Tibial nerve (tissue), 4 donors: ENCODE results near the gene PODXL2. TPM values are rescaled to one million over a fixed set of nuclear protein-coding genes. Genes with fewer than 3 reads are reported as not detected.
A peak's percentile ranks its signal among the peaks of the same experiment; 100 is the strongest.

Experiments
- DNase-seq, 2 donors: peaks; one replicate each; pipeline ENCODE4 v3.0.0-alpha.2; 2019; ENCODE audit warnings: low spot score in 2 of 2
- H3K27ac ChIP-seq, 4 donors: fragments of 200-600 bp; sonication (generic) in 3 of 4; one replicate each; pipeline ENCODE4 v1.5.1; 2017 to 2019; ENCODE audit warnings: mild to moderate bottlenecking in 1 of 4
- H3K27me3 ChIP-seq, 2 donors: fragments of 200-600 bp; sonication (generic) in 1 of 2; one replicate each; pipeline versions ENCODE4 v1.5.1 to v1.6.0; 2017 to 2019
- H3K36me3 ChIP-seq, 3 donors: fragments of 200-600 bp; sonication (generic); one replicate each; pipeline ENCODE4 v1.5.1; 2018 to 2019
- H3K4me1 ChIP-seq, 4 donors: fragments of 200-600 bp; sonication (generic) in 3 of 4; one replicate each; pipeline ENCODE4 v1.5.1; 2017 to 2019
- H3K4me3 ChIP-seq, 4 donors: fragments of 200-600 bp; sonication (generic) in 3 of 4; one replicate each; pipeline ENCODE4 v1.5.1; 2017 to 2019; ENCODE audit warnings: mild to moderate bottlenecking in 1 of 4, moderate library complexity in 1 of 4
- H3K9me3 ChIP-seq, 4 donors: fragments of 200-600 bp; sonication (generic) in 3 of 4; one replicate each; pipeline ENCODE4 v1.5.1; 2017 to 2019
- CTCF ChIP-seq, 5 experiments: fragments of 200-600 bp in 3 of 5; fragments of 450-650 bp in 2 of 5; sonication (generic) in 3 of 5; IDR thresholded peaks; one replicate each; pipeline ENCODE4 v1.5.1; 2016 to 2019; ENCODE audit warnings: antibody characterized with exemption in 5 of 5, mild to moderate bottlenecking in 3 of 5, moderate library complexity in 2 of 5
- EP300 ChIP-seq, 2 donors: sonication (generic); formaldehyde crosslinking; IDR thresholded peaks; one replicate each; pipeline ENCODE4 v1.6.1; 2017; ENCODE audit warnings: antibody characterized with exemption in 2 of 2, mild to moderate bottlenecking in 1 of 2
- POLR2A ChIP-seq, 2 donors: fragments of 450-650 bp; IDR thresholded peaks; one replicate each; pipeline ENCODE4 v1.6.1; 2017; ENCODE audit warnings: antibody characterized with exemption in 2 of 2, mild to moderate bottlenecking in 2 of 2, moderate library complexity in 2 of 2
- WGBS, 2 donors: methylation state at CpG; one replicate each; pipeline ENCODE4 v1.1.5; 2018; 5-methylcytosine and 5-hydroxymethylcytosine counted together
- total RNA-seq, 4 donors: library from RNA; depleted of rRNA; stranded (reverse); fragments of >200 nt; gene quantifications; one replicate each; pipeline ENCODE4 v1.1.0, GENCODE V29; 2016

PODXL2 gene
- total RNA-seq, 4 donors from 2014 or later: 12.7 to 19.8 (median 14.1) TPM

- peaks cover 0 to 8% (median 0%) of the 10 kb centered on the region in 3 donors for H3K36me3 ChIP-seq
- H3K4me3 ChIP-seq: no peak overlapping the region
- no peak for TF ChIP-seq CTCF (IDR thresholded peaks at IDR 0.05)
- TF ChIP-seq POLR2A (IDR thresholded peaks at IDR 0.05): no peak
- TF ChIP-seq EP300 (IDR thresholded peaks at IDR 0.05): no peak
- peak overlapping the region in 1 of 4 donors; percentile 6 for H3K27ac ChIP-seq
- H3K4me1 ChIP-seq: peaks cover 0 to 57% (median 19%) of the 10 kb centered on the region in 4 donors
- H3K27me3 ChIP-seq: no peaks in the 10 kb centered on the region
- DNase-seq: no peak
- WGBS, 2 donors: 82 to 85% methylated on average over 6 of the region's 6 CpGs
- no peaks in the 10 kb centered on the region for H3K9me3 ChIP-seq
These were observed 43.1 kb upstream of the PODXL2 start for GRCh38 chr3:127585813-127586413.

- 64 to 70% methylated on average over 2 to 4 of the region's 4 CpGs for WGBS, 2 donors
- no peak for DNase-seq
- Histone ChIP-seq H3K4me1 (peaks cover 0 to 64% (median 27%) of the 10 kb centered on the region in 4 donors), H3K27ac (peak overlapping the region in 1 of 4 donors; percentile 24), H3K27me3 (no peaks in the 10 kb centered on the region), H3K4me3 (no peak overlapping the region), H3K36me3 (peaks cover 0 to 5% (median 0%) of the 10 kb centered on the region in 3 donors), H3K9me3 (no peaks in the 10 kb centered on the region)
- TF ChIP-seq EP300 (IDR thresholded peaks at IDR 0.05): no peak
- no peak for TF ChIP-seq POLR2A (IDR thresholded peaks at IDR 0.05)
- no peak for TF ChIP-seq CTCF (IDR thresholded peaks at IDR 0.05)
These were observed 41.1 kb upstream of the PODXL2 start for GRCh38 chr3:127587876-127588275.

GRCh38 chr3:127588806-127589577, 40.0 kb upstream of the PODXL2 start:
- no peak for TF ChIP-seq EP300 (IDR thresholded peaks at IDR 0.05)
- TF ChIP-seq POLR2A (IDR thresholded peaks at IDR 0.05): no peak
- no peak for TF ChIP-seq CTCF (IDR thresholded peaks at IDR 0.05)
- Histone ChIP-seq H3K27me3 (no peaks in the 10 kb centered on the region), H3K9me3 (no peaks in the 10 kb centered on the region), H3K27ac (peak overlapping the region in 3 of 4 donors; percentile 86 to 92 (median 90)), H3K36me3 (peaks cover 0 to 5% (median 0%) of the 10 kb centered on the region in 3 donors), H3K4me3 (peak overlapping the region; percentile 83 to 97 (median 91)), H3K4me1 (peaks cover 0 to 64% (median 27%) of the 10 kb centered on the region in 4 donors)
- 12 to 16% methylated on average over 12 of the region's 12 CpGs for WGBS, 2 donors
- DNase-seq: no peak

GRCh38 chr3:127589600-127590281, 39.2 kb upstream of the PODXL2 start:
- peaks cover 0 to 56% (median 27%) of the 10 kb centered on the region in 4 donors for H3K4me1 ChIP-seq
- WGBS, 2 donors: 0 to 1% methylated on average over 25 to 44 of the region's 56 CpGs
- DNase-seq: no peak

More at GRCh38 chr3:127589600-127590281, 39.2 kb upstream of the PODXL2 start:
- TF ChIP-seq POLR2A (IDR thresholded peaks at IDR 0.05) (no peak), EP300 (IDR thresholded peaks at IDR 0.05) (no peak), CTCF (IDR thresholded peaks at IDR 0.05) (no peak)
- no peaks in the 10 kb centered on the region for H3K27me3 ChIP-seq
- H3K4me3 ChIP-seq: peak overlapping the region; percentile 83 to 97 (median 91)
- H3K27ac ChIP-seq: peak overlapping the region; percentile 71 to 92 (median 88)
- no peaks in the 10 kb centered on the region for H3K9me3 ChIP-seq
- peaks cover 0 to 3% (median 0%) of the 10 kb centered on the region in 3 donors for H3K36me3 ChIP-seq
